ENCODE results near the gene RNF144A. TPM values are rescaled to one million over a fixed set of nuclear protein-coding genes. Genes with fewer than 3 reads are reported as not detected.

The RNF144A gene
- total RNA-seq, 1 donor from 2014 or later = 52.8 TPM

DNA sequence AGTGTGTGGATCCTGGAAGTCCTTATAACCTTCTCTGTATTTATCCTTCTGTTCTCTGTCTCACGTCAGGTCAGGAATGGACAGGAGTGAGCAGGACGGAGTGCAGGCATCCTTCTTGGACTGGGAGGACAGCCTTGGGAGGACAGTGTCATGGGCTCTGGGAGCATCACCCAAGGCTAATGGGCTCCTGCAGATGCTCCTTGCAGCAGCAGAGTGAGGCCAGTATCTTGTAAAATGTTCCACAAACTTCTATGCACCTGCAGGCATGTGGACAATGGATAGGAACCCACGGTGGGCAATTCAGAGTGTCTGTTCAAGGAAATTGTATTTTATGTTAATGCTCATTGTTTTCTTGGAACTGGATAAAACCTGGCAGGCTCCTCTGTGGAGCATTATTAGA lies 176.2 kb downstream of the RNF144A start:
- no peaks in the 10 kb centered on the region for H3K27me3 Mint-ChIP-seq (ENCODE audit: low read depth)
- H3K36me3 Mint-ChIP-seq = no peaks in the 10 kb centered on the region
- peaks cover 20% of the 10 kb centered on the region for H3K4me1 Mint-ChIP-seq
- H3K4me3 Mint-ChIP-seq = no peak overlapping the region
- no peak for DNase-seq (ENCODE audit: low spot score in 2 of 2, unreplicated experiment in 2 of 2)
- H3K9me3 Mint-ChIP-seq = no peaks in the 10 kb centered on the region
- TF ChIP-seq, protein P1, sequence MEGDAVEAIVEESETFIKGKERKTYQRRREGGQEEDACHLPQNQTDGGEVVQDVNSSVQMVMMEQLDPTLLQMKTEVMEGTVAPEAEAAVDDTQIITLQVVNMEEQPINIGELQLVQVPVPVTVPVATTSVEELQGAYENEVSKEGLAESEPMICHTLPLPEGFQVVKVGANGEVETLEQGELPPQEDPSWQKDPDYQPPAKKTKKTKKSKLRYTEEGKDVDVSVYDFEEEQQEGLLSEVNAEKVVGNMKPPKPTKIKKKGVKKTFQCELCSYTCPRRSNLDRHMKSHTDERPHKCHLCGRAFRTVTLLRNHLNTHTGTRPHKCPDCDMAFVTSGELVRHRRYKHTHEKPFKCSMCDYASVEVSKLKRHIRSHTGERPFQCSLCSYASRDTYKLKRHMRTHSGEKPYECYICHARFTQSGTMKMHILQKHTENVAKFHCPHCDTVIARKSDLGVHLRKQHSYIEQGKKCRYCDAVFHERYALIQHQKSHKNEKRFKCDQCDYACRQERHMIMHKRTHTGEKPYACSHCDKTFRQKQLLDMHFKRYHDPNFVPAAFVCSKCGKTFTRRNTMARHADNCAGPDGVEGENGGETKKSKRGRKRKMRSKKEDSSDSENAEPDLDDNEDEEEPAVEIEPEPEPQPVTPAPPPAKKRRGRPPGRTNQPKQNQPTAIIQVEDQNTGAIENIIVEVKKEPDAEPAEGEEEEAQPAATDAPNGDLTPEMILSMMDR (IDR thresholded peaks at IDR 0.05; ENCODE audit: unreplicated experiment) = no peak
- H3K27ac Mint-ChIP-seq = no peak overlapping the region

Other genes starting within 250 kb of the RNF144A start
- 4.0 to 4.5 TPM (median 4.0 TPM) in 3 replicates for gene CMPK2, start 51.5 kb upstream of the RNF144A start, total RNA-seq
- gene RSAD2, start 39.6 kb upstream of the RNF144A start, total RNA-seq = 3.7 to 4.4 TPM (median 4.3 TPM) in 3 replicates